Thyroid gland (tissue), 4 donors: ENCODE data around the gene PLEKHF1. TPM values are rescaled to one million over a fixed set of nuclear protein-coding genes. Genes with fewer than 3 reads are reported as not detected.

Source experiments
- DNase-seq, 2 donors: peaks; one replicate each; pipeline ENCODE4 v3.0.0-alpha.2; 2019
- H3K27ac ChIP-seq, 3 donors: fragments of 200-600 bp; sonication (generic); 1 replicate in 2 of 3; 2 replicates in 1 of 3; pipeline ENCODE4 v1.5.1; 2016 to 2019; ENCODE audit warnings: mild to moderate bottlenecking in 1 of 3, moderate library complexity in 1 of 3
- H3K27me3 ChIP-seq: fragments of 200-600 bp; sonication (generic); one replicate; pipeline ENCODE4 v1.5.1; 2019
- H3K36me3 ChIP-seq, 2 donors: fragments of 200-600 bp; sonication (generic); one replicate each; pipeline ENCODE4 v1.5.1; 2016 to 2019
- H3K4me1 ChIP-seq, 2 donors: fragments of 200-600 bp; sonication (generic); one replicate each; pipeline ENCODE4 v1.5.1; 2017 to 2019
- H3K4me3 ChIP-seq, 3 donors: fragments of 200-600 bp; sonication (generic); replicated peaks in 1 of 3; 1 replicate in 2 of 3; 2 replicates in 1 of 3; pipeline ENCODE4 v1.5.1; 2016; ENCODE audit warnings: mild to moderate bottlenecking in 1 of 3
- H3K9me3 ChIP-seq: fragments of 200-600 bp; sonication (generic); one replicate; pipeline ENCODE4 v1.5.1; 2017
- POLR2A ChIP-seq, 2 donors: fragments of 450-650 bp; IDR thresholded peaks; one replicate each; pipeline ENCODE4 v1.6.1; 2017; ENCODE audit warnings: antibody characterized with exemption in 2 of 2, mild to moderate bottlenecking in 2 of 2, moderate library complexity in 1 of 2
- WGBS, 2 donors: methylation state at CpG; one replicate each; pipeline ENCODE4 v1.1.5; 2017; 5-methylcytosine and 5-hydroxymethylcytosine counted together
- intact Hi-C: fragments of 100-400 bp; cut with DNase I; formaldehyde crosslinking; loops from one replicate; pipeline ENCODE4 v1.15.1; 2023
- total RNA-seq, 4 donors: library from RNA; depleted of rRNA; stranded (reverse); fragments of >200 nt; gene quantifications; one replicate each; pipeline ENCODE4 v1.2.3, GENCODE V29; 2016
- TF ChIP-seq, protein P1 (sequence below), 6 experiments: fragments of 200-600 bp in 3 of 6; fragments of 450-650 bp in 3 of 6; sonication (generic) in 3 of 6; IDR thresholded peaks; one replicate each; pipeline ENCODE4 v1.5.1; 2016 to 2019; ENCODE audit warnings: antibody characterized with exemption in 6 of 6, mild to moderate bottlenecking in 2 of 6, inconsistent platforms in 1 of 6, moderate library complexity in 1 of 6

PLEKHF1 gene
- total RNA-seq, 4 donors from 2014 or later: 12.1 to 20.3 (median 16.5) TPM

DNA sequence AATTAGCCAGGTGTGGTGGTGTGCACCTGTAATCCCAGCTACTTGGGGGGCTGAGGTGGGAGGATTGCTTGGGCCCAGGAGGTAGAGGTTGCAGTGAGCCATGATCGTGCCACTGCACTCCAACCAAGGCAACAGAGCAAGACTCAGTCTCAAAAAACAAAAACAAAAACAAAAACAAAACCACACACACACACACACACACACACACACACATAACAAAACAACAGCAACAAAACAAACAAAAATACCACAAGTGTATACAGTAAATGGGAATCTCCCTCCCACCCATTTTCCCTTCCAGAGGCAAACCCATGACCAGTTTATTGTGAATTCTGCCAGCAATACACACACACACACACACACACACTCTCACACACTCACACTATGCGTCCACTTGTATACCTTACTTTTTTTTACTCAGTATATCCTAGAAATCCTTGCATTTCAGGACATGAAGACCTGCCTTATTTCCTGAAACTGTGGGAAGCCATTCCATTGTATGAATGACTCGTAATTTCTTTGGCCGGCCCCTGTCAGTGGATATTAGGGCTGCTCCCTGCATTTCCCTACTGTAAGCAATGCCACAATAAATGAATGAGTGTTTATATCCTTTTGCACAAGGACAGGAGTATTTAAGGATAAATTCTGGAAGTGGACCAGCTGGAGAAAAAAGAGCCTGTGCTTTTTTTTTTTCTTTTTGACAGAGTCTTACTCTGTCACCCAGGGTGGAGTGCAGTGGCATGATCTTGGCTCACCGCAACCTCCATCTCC lies 6.9 kb upstream of the PLEKHF1 start:
- DNase-seq: no peak
- no peak overlapping the region for H3K27ac ChIP-seq
- no peaks in the 10 kb centered on the region for H3K9me3 ChIP-seq
- TF ChIP-seq, protein P1, sequence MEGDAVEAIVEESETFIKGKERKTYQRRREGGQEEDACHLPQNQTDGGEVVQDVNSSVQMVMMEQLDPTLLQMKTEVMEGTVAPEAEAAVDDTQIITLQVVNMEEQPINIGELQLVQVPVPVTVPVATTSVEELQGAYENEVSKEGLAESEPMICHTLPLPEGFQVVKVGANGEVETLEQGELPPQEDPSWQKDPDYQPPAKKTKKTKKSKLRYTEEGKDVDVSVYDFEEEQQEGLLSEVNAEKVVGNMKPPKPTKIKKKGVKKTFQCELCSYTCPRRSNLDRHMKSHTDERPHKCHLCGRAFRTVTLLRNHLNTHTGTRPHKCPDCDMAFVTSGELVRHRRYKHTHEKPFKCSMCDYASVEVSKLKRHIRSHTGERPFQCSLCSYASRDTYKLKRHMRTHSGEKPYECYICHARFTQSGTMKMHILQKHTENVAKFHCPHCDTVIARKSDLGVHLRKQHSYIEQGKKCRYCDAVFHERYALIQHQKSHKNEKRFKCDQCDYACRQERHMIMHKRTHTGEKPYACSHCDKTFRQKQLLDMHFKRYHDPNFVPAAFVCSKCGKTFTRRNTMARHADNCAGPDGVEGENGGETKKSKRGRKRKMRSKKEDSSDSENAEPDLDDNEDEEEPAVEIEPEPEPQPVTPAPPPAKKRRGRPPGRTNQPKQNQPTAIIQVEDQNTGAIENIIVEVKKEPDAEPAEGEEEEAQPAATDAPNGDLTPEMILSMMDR (IDR thresholded peaks at IDR 0.05): no peak
- no peak for TF ChIP-seq POLR2A (IDR thresholded peaks at IDR 0.05)
- H3K4me1 ChIP-seq: peaks cover 11 to 14% of the 10 kb centered on the region in 2 donors
- intact Hi-C loops: loop anchor here (5.0 kb wide), 1 partner anchor 41 kb away; no protein-coding TSS in a partner anchor
- 84 to 86% methylated on average over 5 of the region's 5 CpGs for WGBS, 2 donors
- H3K36me3 ChIP-seq: no peaks in the 10 kb centered on the region
- H3K4me3 ChIP-seq: no peak overlapping the region
- H3K27me3 ChIP-seq: no peaks in the 10 kb centered on the region

DNA sequence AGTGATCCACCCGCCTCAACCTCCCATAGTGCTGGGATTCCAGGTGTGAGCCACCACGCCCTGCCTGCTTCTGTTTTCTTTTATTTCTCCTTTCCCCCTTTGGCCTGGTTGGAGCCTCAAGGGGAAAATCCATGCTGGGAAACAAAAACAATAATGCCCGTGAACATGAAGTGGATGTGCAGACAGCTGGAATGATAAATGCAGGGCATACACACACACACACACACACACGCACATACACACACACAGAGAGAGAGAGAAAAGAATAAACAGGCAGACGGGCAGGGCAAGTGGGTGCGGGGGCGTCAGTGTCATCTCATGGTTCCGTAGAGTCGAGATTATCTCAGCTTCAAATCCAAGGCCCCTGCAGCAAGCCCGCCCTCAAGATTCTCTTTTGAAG lies 4.4 kb upstream of the PLEKHF1 start:
- 71 to 74% methylated on average over 10 of the region's 10 CpGs for WGBS, 2 donors
- no peak for TF ChIP-seq POLR2A (IDR thresholded peaks at IDR 0.05)
- TF ChIP-seq, protein P1 (IDR thresholded peaks at IDR 0.05): no peak
- Histone ChIP-seq H3K9me3 (no peaks in the 10 kb centered on the region), H3K27me3 (no peaks in the 10 kb centered on the region), H3K4me1 (peaks cover 13 to 29% of the 10 kb centered on the region in 2 donors), H3K36me3 (no peaks in the 10 kb centered on the region), H3K27ac (no peak overlapping the region), H3K4me3 (no peak overlapping the region)
- intact Hi-C loops: loop anchor here (10.0 kb wide), 1 partner anchor 54 kb away; the partner anchor contains the start of gene C19orf12
- DNase-seq: no peak

DNA sequence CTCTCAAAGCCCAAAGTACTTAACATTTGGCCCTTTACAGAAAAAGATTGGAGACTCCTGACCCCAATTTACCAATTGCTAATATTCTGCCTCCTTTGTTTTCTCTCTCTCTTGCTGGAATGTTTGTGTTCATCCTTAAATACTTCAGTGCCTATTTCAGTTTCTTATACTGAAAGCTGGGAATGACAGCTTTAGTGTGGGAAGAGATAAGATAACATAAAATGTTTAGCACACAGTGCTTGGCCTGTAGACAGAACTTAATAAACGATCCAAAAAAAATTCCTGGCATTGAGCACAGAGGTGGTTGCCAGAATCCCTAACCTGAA lies 3.0 kb upstream of the PLEKHF1 start:
- Histone ChIP-seq H3K9me3 (no peaks in the 10 kb centered on the region), H3K36me3 (no peaks in the 10 kb centered on the region), H3K4me3 (no peak overlapping the region), H3K4me1 (peaks cover 22 to 42% of the 10 kb centered on the region in 2 donors), H3K27ac (peak overlapping the region; percentile 55 to 63 (median 56)), H3K27me3 (no peaks in the 10 kb centered on the region)
- TF ChIP-seq, protein P1 (IDR thresholded peaks at IDR 0.05): no peak
- no peak for TF ChIP-seq POLR2A (IDR thresholded peaks at IDR 0.05)
- DNase-seq: no peak
- 16 to 19% methylated on average over 1 of the region's 1 CpG for WGBS, 2 donors
- intact Hi-C loops: loop anchor here (10.0 kb wide), 1 partner anchor 53 kb away; the partner anchor contains the start of gene C19orf12

DNA sequence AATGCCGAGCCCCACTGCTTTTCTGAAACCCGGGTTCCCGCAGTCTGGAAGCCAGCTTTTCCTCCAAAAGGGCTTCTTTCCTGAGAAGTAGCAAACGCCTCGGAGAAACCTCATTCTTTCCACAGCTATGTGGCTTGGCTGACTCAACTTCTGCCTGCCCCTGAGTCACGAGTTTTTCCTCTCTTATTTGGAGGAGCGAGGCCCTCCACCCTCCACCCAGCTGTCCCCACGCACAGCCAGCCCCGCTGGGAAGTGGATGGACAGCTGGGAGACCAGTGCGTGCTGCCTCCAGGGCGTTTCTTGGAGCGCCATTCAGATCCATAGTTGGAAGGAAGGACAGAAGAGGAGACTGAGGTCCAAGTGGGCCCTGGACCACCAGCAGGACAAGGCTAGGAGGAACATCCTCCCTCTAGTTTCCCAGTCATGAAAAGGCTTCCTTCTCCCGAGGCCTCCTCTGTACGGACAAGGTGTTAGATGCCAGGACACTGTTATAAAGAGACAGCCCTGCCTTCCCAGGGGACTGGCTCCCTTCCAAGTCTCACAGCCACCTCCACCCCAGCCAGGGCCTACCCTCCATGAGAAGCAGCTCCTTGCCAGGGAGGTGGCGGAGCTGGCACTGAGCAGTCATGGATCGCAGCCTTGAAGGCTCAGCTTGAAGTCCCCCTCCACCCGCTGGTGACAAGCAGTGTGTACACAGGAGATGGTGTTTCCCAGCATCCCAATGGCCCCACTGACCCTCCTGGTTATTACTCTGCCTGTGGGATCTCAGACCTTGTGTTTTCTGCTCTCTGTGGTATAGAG lies 2.5 kb upstream of the PLEKHF1 start:
- Histone ChIP-seq H3K36me3 (no peaks in the 10 kb centered on the region), H3K4me1 (peaks cover 26 to 47% of the 10 kb centered on the region in 2 donors), H3K4me3 (no peak overlapping the region), H3K27me3 (no peaks in the 10 kb centered on the region), H3K9me3 (no peaks in the 10 kb centered on the region), H3K27ac (peak overlapping the region; percentile 55 to 63 (median 56))
- DNase-seq: peak; percentile 84
- intact Hi-C loops: loop anchor here (10.0 kb wide), 1 partner anchor 52 kb away; the partner anchor contains the start of gene C19orf12
- 38 to 62% methylated on average over 13 to 15 of the region's 17 CpGs for WGBS, 2 donors
- no peak for TF ChIP-seq POLR2A (IDR thresholded peaks at IDR 0.05)
- TF ChIP-seq, protein P1 (IDR thresholded peaks at IDR 0.05): no peak
